HepG2 (cell line): ENCODE results near the gene POC1B. TPM values are rescaled to one million over a fixed set of nuclear protein-coding genes. Genes with fewer than 3 reads are reported as not detected.
A peak's percentile ranks its signal among the peaks of the same experiment; 100 is the strongest.

ENCODE experiments used
- DMAP1 ChIP-seq: IDR thresholded peaks from 2 replicates; pipeline ENCODE4 v1.6.1; 2016
- GFI1 ChIP-seq: sonication (generic); formaldehyde crosslinking; IDR thresholded peaks from 2 replicates; pipeline ENCODE4 v1.5.0; 2020; ENCODE audit warnings: missing genetic modification reagents, mild to moderate bottlenecking, borderline replicate concordance
- HOXA7 ChIP-seq: sonication (generic); formaldehyde crosslinking; IDR thresholded peaks from 2 replicates; pipeline ENCODE4 v1.8.1; 2022; ENCODE audit warnings: mild to moderate bottlenecking, missing genetic modification reagents, moderate library complexity
- PLSCR1 ChIP-seq: sonication (generic); formaldehyde crosslinking; IDR thresholded peaks from 2 replicates; pipeline ENCODE4 v1.5.0; 2020; ENCODE audit warnings: missing genetic modification reagents, mild to moderate bottlenecking, borderline replicate concordance
- RORA ChIP-seq: sonication (generic); formaldehyde crosslinking; IDR thresholded peaks from 2 replicates; pipeline ENCODE4 v1.5.0; 2020; ENCODE audit warnings: mild to moderate bottlenecking, missing genetic modification reagents, moderate library complexity
- SIX4 ChIP-seq: sonication (generic); formaldehyde crosslinking; IDR thresholded peaks from 2 replicates; pipeline ENCODE4 v1.4.0; 2020; ENCODE audit warnings: missing genetic modification reagents
- TEAD3 ChIP-seq: optimal IDR thresholded peaks from 2 replicates; pipeline ENCODE3; 2016; ENCODE audit warnings: borderline replicate concordance
- ZBTB40 ChIP-seq, 2 experiments: fragments of 450-650 bp in 1 of 2; sonication (generic) in 1 of 2; formaldehyde crosslinking in 1 of 2; IDR thresholded peaks; 2 replicates each; pipeline versions ENCODE4 v1.6.1 to v1.8.0; 2016 to 2022; ENCODE audit warnings: antibody characterized with exemption in 1 of 2, mild to moderate bottlenecking in 1 of 2, missing genetic modification reagents in 1 of 2
- ZFP36L2 ChIP-seq: sonication (generic); formaldehyde crosslinking; IDR thresholded peaks from 2 replicates; pipeline ENCODE4 v1.4.0; 2020; ENCODE audit warnings: missing genetic modification reagents
- ZNF180 ChIP-seq: sonication (generic); formaldehyde crosslinking; IDR thresholded peaks from 2 replicates; pipeline ENCODE4 v1.4.0; 2020; ENCODE audit warnings: low read depth, missing genetic modification reagents, borderline replicate concordance
- ZNF263 ChIP-seq: sonication (generic); formaldehyde crosslinking; IDR thresholded peaks from 2 replicates; pipeline ENCODE4 v1.4.0; 2020; ENCODE audit warnings: missing genetic modification reagents
- ZNF441 ChIP-seq: sonication (generic); formaldehyde crosslinking; IDR thresholded peaks from 2 replicates; pipeline ENCODE4 v1.7.0; 2021; ENCODE audit warnings: missing genetic modification reagents, borderline replicate concordance
- ZNF503 ChIP-seq: sonication (generic); formaldehyde crosslinking; IDR thresholded peaks from 2 replicates; pipeline ENCODE4 v1.4.0; 2020; ENCODE audit warnings: missing genetic modification reagents
- ZNF629 ChIP-seq: sonication (generic); formaldehyde crosslinking; conservative IDR thresholded peaks from 2 replicates; pipeline ENCODE4 v1.5.0; 2020; ENCODE audit warnings: missing genetic modification reagents
- ZSCAN25 ChIP-seq: sonication (generic); formaldehyde crosslinking; IDR thresholded peaks from 2 replicates; pipeline ENCODE4 v1.8.0; 2022; ENCODE audit warnings: mild to moderate bottlenecking, missing genetic modification reagents
- polyA plus RNA-seq, 8 experiments: library from polyadenylated mRNA; depleted of rRNA in 3 of 8; stranded (reverse) in 7 of 8; unstranded in 1 of 8; fragments of >200 nt; fragmentation: Illumina TruSeq in 4 of 8; extraction: Trizol in 4 of 8; gene quantifications; 2 replicates each; pipeline versions ENCODE4 v1.2.1 to v1.2.3, GENCODE V29; 2011 to 2016; ENCODE audit warnings: low read depth in 4 of 8, missing spikeins in 1 of 8, mixed read lengths in 1 of 8; ENCODE audit not compliant: insufficient read depth in 1 of 8
- total RNA-seq, 5 experiments: library from RNA; depleted of rRNA; stranded (reverse); fragments of >200 nt; fragmentation: Illumina TruSeq; extraction: Trizol; gene quantifications; 2 replicates each; pipeline ENCODE4 v1.2.3, GENCODE V29; 2016; ENCODE audit warnings: low read depth in 1 of 5

POC1B gene
- total and polyA plus RNA-seq, 2 of the 13 experiments (the other 11 are each of a cell fraction or from before 2014, with no cell fraction given) = 9.3 to 11.0 TPM

- no peak for TF ChIP-seq ZFP36L2
- TF ChIP-seq ZNF503 (CRISPR knock-in tag) = 0 out of 2 replicates have a peak, but pooled peaks have one; percentile 39
- no peak for TF ChIP-seq RORA (CRISPR knock-in tag)
- TF ChIP-seq TEAD3 = peak; percentile 16
- no peak for TF ChIP-seq SIX4 (CRISPR knock-in tag)
- 0 out of 2 replicates have a peak, but pooled peaks have one; percentile 32 for TF ChIP-seq ZNF441 (CRISPR knock-in tag)
- no peak; the same call in 1 of the 2 replicates for TF ChIP-seq GFI1 (CRISPR knock-in tag)
- no peak for TF ChIP-seq HOXA7 (CRISPR knock-in tag)
- peak; percentile 56; the same call in 1 of the 2 replicates for TF ChIP-seq DMAP1
- no peak for TF ChIP-seq PLSCR1 (CRISPR knock-in tag)
- no peak for TF ChIP-seq ZBTB40 (IDR thresholded peaks at IDR 0.05)
- TF ChIP-seq ZBTB40 (CRISPR knock-in tag; IDR thresholded peaks at IDR 0.05) = no peak
- no peak for TF ChIP-seq ZNF629
- TF ChIP-seq ZNF180 (CRISPR knock-in tag) = no peak
- TF ChIP-seq ZSCAN25 (CRISPR knock-in tag) = peak; percentile 56; the same call in 1 of the 2 replicates
- TF ChIP-seq ZNF263 = no peak
These were observed 1.1 kb downstream of the POC1B start, which contains the start of gene GALNT4 (continued) for GRCh38 chr12:89524541-89525304.
